HG03108 (cell line): ENCODE measurements around the gene SLC45A1.

Experiments
- ATAC-seq: cut with Tn5 transposase; IDR thresholded peaks from one replicate; pipeline ENCODE4 v1.9.1; 2021; ENCODE audit warnings: moderate library complexity; ENCODE audit not compliant: unreplicated experiment

SLC45A1 gene

GRCh38 chr1:8307628-8308027 lies 10.3 kb upstream of the SLC45A1 start:
- no peak for ATAC-seq

GRCh38 chr1:8311068-8311718 lies 6.7 kb upstream of the SLC45A1 start:
- ATAC-seq = no peak

- ATAC-seq = no peak
Measured at GRCh38 chr1:8312235-8313218, 5.4 kb upstream of the SLC45A1 start.

GRCh38 chr1:8313231-8313630 lies 4.7 kb upstream of the SLC45A1 start:
- ATAC-seq = no peak

- no peak for ATAC-seq
Measured at GRCh38 chr1:8314346-8315280, 3.3 kb upstream of the SLC45A1 start.

- no peak for ATAC-seq
Measured at GRCh38 chr1:8315573-8316475, 2.1 kb upstream of the SLC45A1 start.

- ATAC-seq = no peak
Measured at GRCh38 chr1:8318436-8318835, 522 bp downstream of the SLC45A1 start.

- no peak for ATAC-seq
Measured at GRCh38 chr1:8321612-8322011, 3.7 kb downstream of the SLC45A1 start.

GRCh38 chr1:8323706-8324105 lies 5.8 kb downstream of the SLC45A1 start:
- no peak for ATAC-seq

GRCh38 chr1:8324176-8324810 lies 6.4 kb downstream of the SLC45A1 start:
- ATAC-seq = no peak

- ATAC-seq = no peak
Measured at GRCh38 chr1:8325771-8326170, 7.9 kb downstream of the SLC45A1 start.

- no peak for ATAC-seq
Measured at GRCh38 chr1:8326265-8326664, 8.4 kb downstream of the SLC45A1 start.

- no peak for ATAC-seq
Measured at GRCh38 chr1:8328271-8328670, 10.4 kb downstream of the SLC45A1 start.

- no peak for ATAC-seq
Measured at GRCh38 chr1:8329439-8329838, 11.5 kb downstream of the SLC45A1 start.

GRCh38 chr1:8329858-8330257 lies 11.9 kb downstream of the SLC45A1 start:
- ATAC-seq = no peak

- ATAC-seq = no peak
Measured at GRCh38 chr1:8330271-8331125, 12.6 kb downstream of the SLC45A1 start.

- no peak for ATAC-seq
Measured at GRCh38 chr1:8332806-8333205, 14.9 kb downstream of the SLC45A1 start.

GRCh38 chr1:8333246-8333987 lies 15.5 kb downstream of the SLC45A1 start:
- ATAC-seq = no peak
